GM20000 (cell line): Measurements from ENCODE around the gene ZNF831.

Experiments
- DNase-seq: peaks from one replicate; pipeline ENCODE4 v3.0.0; 2012; ENCODE audit warnings: low spot score
- CTCF ChIP-seq: IDR thresholded peaks from 2 replicates; pipeline ENCODE4 v1.5.1; 2012; ENCODE audit warnings: mild to moderate bottlenecking, control low read depth; ENCODE audit errors: extremely low read depth, missing control alignments

The ZNF831 gene

GRCh38 chr20:59230385-59230784 lies 66.8 kb downstream of the ZNF831 start:
- DNase-seq, result no peak

GRCh38 chr20:59231124-59231804 lies 67.6 kb downstream of the ZNF831 start:
- TF ChIP-seq CTCF, result no peak
- DNase-seq, result no peak

More at GRCh38 chr20:59230385-59230784, 66.8 kb downstream of the ZNF831 start:
- TF ChIP-seq CTCF, result no peak

DNA sequence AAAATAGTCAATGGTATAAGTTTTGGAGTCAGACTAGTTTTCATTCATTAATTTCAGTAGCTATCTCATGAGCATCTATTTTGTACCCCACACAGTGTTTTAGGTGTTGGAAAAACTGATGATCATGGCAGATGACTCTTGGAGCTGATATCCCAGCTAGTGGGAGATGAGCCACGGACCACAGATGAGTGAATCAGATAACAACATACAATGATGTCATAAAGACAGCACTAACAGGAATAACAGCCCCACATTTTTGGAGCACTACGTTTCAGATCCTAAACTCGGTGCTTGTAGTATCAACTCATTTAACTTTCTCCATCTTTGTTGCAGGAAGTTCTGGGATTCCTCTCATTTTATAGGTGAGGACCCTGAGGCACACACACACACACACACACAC lies 69.0 kb downstream of the ZNF831 start:
- TF ChIP-seq CTCF, result no peak
- no peak for DNase-seq

DNA sequence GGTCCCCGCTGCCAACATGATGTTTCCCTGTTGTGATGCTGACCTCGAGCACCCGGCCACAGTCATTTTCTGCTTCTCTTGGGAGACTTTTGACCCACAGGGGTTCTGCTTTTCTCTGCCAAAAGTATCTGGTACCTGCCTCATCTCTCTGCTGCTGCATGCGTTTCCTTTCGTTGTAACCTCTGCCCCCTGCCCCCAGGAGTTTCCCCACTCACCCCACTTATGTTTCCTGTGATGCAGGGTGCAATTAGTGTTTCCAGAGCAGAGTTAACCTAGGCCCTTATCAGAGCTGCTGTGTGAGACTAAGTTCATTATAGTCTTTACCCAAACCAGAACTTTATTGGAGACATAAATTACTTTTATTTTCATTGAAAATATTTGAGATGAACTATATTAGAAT lies 71.6 kb downstream of the ZNF831 start:
- DNase-seq, result no peak
- TF ChIP-seq CTCF, result no peak

DNA sequence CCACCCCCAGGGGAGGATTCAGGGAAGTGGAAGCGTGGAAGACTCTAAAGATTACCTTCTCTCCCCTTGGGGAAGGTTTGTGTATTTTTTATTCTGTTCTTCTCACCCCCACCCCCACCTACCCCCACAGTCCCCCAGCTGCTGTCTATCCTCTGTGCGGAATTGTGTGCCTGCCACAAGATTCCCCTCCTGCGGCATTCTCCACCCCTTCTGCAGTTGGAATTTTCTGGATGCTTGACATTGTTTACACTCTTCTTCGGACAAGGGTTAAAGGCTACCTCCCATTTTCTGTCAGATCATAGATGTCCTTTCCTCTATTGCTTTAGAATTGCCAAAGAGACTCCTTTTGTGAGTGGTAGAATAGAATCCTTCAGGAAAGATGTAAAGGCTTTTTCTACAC lies 76.4 kb downstream of the ZNF831 start:
- DNase-seq, result no peak
- no peak for TF ChIP-seq CTCF

DNA sequence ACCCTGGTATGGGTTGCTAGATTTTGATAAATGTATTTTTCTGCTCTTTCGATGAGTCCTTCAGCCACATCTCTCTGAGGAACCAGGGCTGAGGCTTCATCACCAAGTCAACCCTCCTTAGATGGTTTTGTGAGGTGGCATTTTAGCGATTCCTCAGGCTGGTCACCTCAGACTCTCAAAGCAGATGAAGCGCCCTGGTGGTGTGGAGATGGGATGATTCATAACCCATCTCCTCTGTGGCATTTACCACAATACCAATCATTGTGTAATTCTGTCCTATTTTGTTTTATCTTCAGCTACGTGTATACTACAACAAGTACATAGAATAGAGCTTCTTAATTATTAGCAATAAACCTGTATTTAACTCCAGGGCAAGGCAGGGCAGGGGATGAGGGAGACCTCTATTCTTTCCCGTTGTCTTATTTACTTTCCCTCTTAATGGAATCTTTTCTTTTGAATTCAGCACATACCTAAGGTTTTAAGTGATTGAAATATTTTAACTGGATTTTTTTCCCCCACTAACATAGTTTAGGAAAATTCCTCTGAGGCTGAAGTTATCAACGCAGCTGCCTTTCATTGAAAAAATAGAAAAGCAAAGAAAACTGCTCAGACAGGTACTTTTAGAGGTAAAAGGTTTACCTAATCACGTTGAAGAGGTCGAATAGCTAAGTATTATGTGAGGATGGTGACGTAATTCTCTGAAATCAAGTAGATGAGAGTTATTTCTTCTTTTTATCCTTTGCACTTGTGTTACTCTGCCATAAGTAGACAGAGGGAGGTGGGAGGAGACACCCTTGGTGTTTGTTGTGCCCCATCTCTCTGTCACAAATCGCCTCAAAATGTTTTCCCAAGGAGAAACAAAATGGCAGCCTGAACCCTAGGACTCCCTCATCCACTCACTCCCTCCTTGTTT lies 79.3 kb downstream of the ZNF831 start:
- no peak for TF ChIP-seq CTCF
- no peak for DNase-seq

GRCh38 chr20:59246691-59247400 lies 83.2 kb downstream of the ZNF831 start:
- no peak for TF ChIP-seq CTCF
- DNase-seq, result no peak
